H9 (cell line): Measurements from ENCODE around the gene TRAF3IP1. TPM values are rescaled to one million over a fixed set of nuclear protein-coding genes. Genes with fewer than 3 reads are reported as not detected.

Experiments used
- DNase-seq: peaks from one replicate; pipeline ENCODE4 v3.0.0-alpha.2; 2017
- H2AFZ ChIP-seq: one replicate; pipeline ENCODE4 v1.6.1; 2013; ENCODE audit warnings: mild to moderate bottlenecking, low read length, control low read depth, moderate library complexity
- H2AK5ac ChIP-seq: 2 replicates; pipeline ENCODE4 v1.6.1; 2013; ENCODE audit warnings: low read length, control low read depth, mixed read lengths; ENCODE audit not compliant: insufficient read length
- H2BK120ac ChIP-seq: one replicate; pipeline ENCODE4 v1.6.1; 2013; ENCODE audit warnings: low read depth, mild to moderate bottlenecking, low read length, control low read depth, inconsistent platforms; ENCODE audit not compliant: poor library complexity, severe bottlenecking
- H2BK12ac ChIP-seq: 2 replicates; pipeline ENCODE4 v1.6.1; 2013; ENCODE audit warnings: low read length, control low read depth, mixed read lengths, low read depth; ENCODE audit not compliant: insufficient read length
- H2BK15ac ChIP-seq: 2 replicates; pipeline ENCODE4 v1.6.1; 2013; ENCODE audit warnings: low read depth, low read length, control low read depth
- H2BK20ac ChIP-seq: one replicate; pipeline ENCODE4 v1.6.1; 2013; ENCODE audit warnings: low read depth, mild to moderate bottlenecking, low read length, control low read depth, inconsistent platforms; ENCODE audit not compliant: poor library complexity, severe bottlenecking
- H2BK5ac ChIP-seq: 2 replicates; pipeline ENCODE4 v1.6.1; 2013; ENCODE audit warnings: low read length, control low read depth, mixed read lengths; ENCODE audit not compliant: insufficient read length
- H3K14ac ChIP-seq: 2 replicates; pipeline ENCODE4 v1.6.1; 2013; ENCODE audit warnings: low read length, control low read depth; ENCODE audit not compliant: insufficient read depth
- H3K18ac ChIP-seq: 2 replicates; pipeline ENCODE4 v1.6.1; 2013; ENCODE audit warnings: low read depth, mild to moderate bottlenecking, mixed read lengths, low read length, control low read depth; ENCODE audit not compliant: insufficient read length
- H3K23ac ChIP-seq: 2 replicates; pipeline ENCODE4 v1.6.1; 2013; ENCODE audit warnings: low read length, control low read depth, mixed read lengths, low read depth; ENCODE audit not compliant: insufficient read length
- H3K23me2 ChIP-seq: 2 replicates; pipeline ENCODE4 v1.6.1; 2013; ENCODE audit warnings: low read depth, mild to moderate bottlenecking, mixed read lengths, low read length, control low read depth; ENCODE audit not compliant: insufficient read length, poor library complexity, severe bottlenecking
- H3K27ac ChIP-seq: 2 replicates; pipeline ENCODE4 v1.5.1; 2013; ENCODE audit warnings: low read length, control low read depth, mixed read lengths, low read depth; ENCODE audit not compliant: insufficient read length
- H3K27me3 ChIP-seq: 2 replicates; pipeline ENCODE4 v1.6.1; 2013; ENCODE audit warnings: low read length, control low read depth, inconsistent platforms; ENCODE audit not compliant: insufficient read depth
- H3K4ac ChIP-seq: 2 replicates; pipeline ENCODE4 v1.6.1; 2013; ENCODE audit warnings: low read depth, mild to moderate bottlenecking, control low read depth, inconsistent platforms, low read length, moderate library complexity
- H3K4me1 ChIP-seq: 2 replicates; pipeline ENCODE4 v1.6.1; 2013; ENCODE audit warnings: low read length, control low read depth, inconsistent platforms; ENCODE audit not compliant: insufficient read depth
- H3K4me2 ChIP-seq: 2 replicates; pipeline ENCODE4 v1.6.1; 2013; ENCODE audit warnings: low read length, control low read depth, mixed read lengths; ENCODE audit not compliant: insufficient read length, insufficient read depth
- H3K56ac ChIP-seq: 2 replicates; pipeline ENCODE4 v1.6.1; 2013; ENCODE audit warnings: low read depth, mild to moderate bottlenecking, mixed read lengths, low read length, control low read depth; ENCODE audit not compliant: insufficient read length
- H3K79me1 ChIP-seq: 2 replicates; pipeline ENCODE4 v1.6.1; 2013; ENCODE audit warnings: low read depth, mild to moderate bottlenecking, moderate library complexity, low read length, control low read depth, inconsistent platforms; ENCODE audit not compliant: insufficient read depth, poor library complexity, severe bottlenecking
- H3K79me2 ChIP-seq: 2 replicates; pipeline ENCODE4 v1.6.1; 2013; ENCODE audit warnings: low read length, control low read depth, inconsistent platforms; ENCODE audit not compliant: insufficient read depth
- H3K9ac ChIP-seq: 2 replicates; pipeline ENCODE4 v1.6.1; 2013; ENCODE audit warnings: low read length, control low read depth, mixed read lengths; ENCODE audit not compliant: insufficient read length; ENCODE audit errors: extremely low read depth
- H3K9me3 ChIP-seq: one replicate; pipeline ENCODE4 v1.6.1; 2013; ENCODE audit warnings: low read depth, low read length, inconsistent platforms; ENCODE audit not compliant: control insufficient read depth
- H3T11ph ChIP-seq: one replicate; pipeline ENCODE4 v1.6.1; 2013; ENCODE audit warnings: mild to moderate bottlenecking, low read length, control low read depth, inconsistent platforms
- H4K20me1 ChIP-seq: one replicate; pipeline ENCODE4 v1.6.1; 2013; ENCODE audit not compliant: control insufficient read depth, insufficient read length, insufficient read depth
- H4K5ac ChIP-seq: 2 replicates; pipeline ENCODE4 v1.6.1; 2013; ENCODE audit warnings: low read depth, mild to moderate bottlenecking, mixed read lengths, low read length, control low read depth; ENCODE audit not compliant: insufficient read length
- H4K8ac ChIP-seq: replicated peaks from 2 replicates; pipeline ENCODE4 v1.6.1; 2013; ENCODE audit warnings: low read length, control low read depth, mixed read lengths, low read depth; ENCODE audit not compliant: insufficient read length
- H4K91ac ChIP-seq: 2 replicates; pipeline ENCODE4 v1.6.1; 2013; ENCODE audit warnings: low read depth, mild to moderate bottlenecking, moderate library complexity, mixed read lengths, low read length, control low read depth; ENCODE audit not compliant: insufficient read length
- H3K27ac Mint-ChIP-seq, 3 experiments: 2 replicates in 2 of 3; 3 replicates in 1 of 3; pipeline ENCODE4 v1.8.0; 2020 to 2021; ENCODE audit warnings: mixed read lengths in 3 of 3, mild to moderate bottlenecking in 1 of 3, moderate library complexity in 1 of 3
- H3K27me3 Mint-ChIP-seq: 2 replicates; pipeline ENCODE4 v1.8.0; 2021; ENCODE audit warnings: low read depth, mild to moderate bottlenecking, moderate library complexity, mixed read lengths
- H3K36me3 Mint-ChIP-seq, 3 experiments: 2 replicates in 2 of 3; 3 replicates in 1 of 3; pipeline ENCODE4 v1.8.0; 2020 to 2021; ENCODE audit warnings: low read depth in 3 of 3, mixed read lengths in 3 of 3; ENCODE audit not compliant: insufficient read depth in 1 of 3
- H3K4me1 Mint-ChIP-seq, 2 experiments: 2 replicates each; pipeline ENCODE4 v1.8.0; 2020; ENCODE audit warnings: mixed read lengths in 2 of 2
- H3K4me3 Mint-ChIP-seq, 2 experiments: 2 replicates in 1 of 2; 3 replicates in 1 of 2; pipeline ENCODE4 v1.8.0; 2020 to 2021; ENCODE audit warnings: mild to moderate bottlenecking in 2 of 2, mixed read lengths in 2 of 2, moderate library complexity in 1 of 2
- H3K9me3 Mint-ChIP-seq, 2 experiments: 2 replicates in 1 of 2; 3 replicates in 1 of 2; pipeline ENCODE4 v1.8.0; 2020; ENCODE audit warnings: mild to moderate bottlenecking in 2 of 2, mixed read lengths in 2 of 2, moderate library complexity in 1 of 2
- CTCF ChIP-seq: fragments of 200-600 bp; sonication (generic); conservative IDR thresholded peaks from 3 replicates; pipeline ENCODE4 v1.8.0; 2021; ENCODE audit warnings: antibody characterized with exemption, mild to moderate bottlenecking
- WGBS: extraction: QIAGEN DNeasy Blood & Tissue Kit; methylation state at CpG from one replicate; pipeline ENCODE4 v1.1.7; 2013; ENCODE audit warnings: missing lambda C conversion rate, low lambda C conversion rate, mixed read lengths; ENCODE audit not compliant: insufficient read length; ENCODE audit errors: extremely low coverage; 5-methylcytosine and 5-hydroxymethylcytosine counted together
- total RNA-seq: library from RNA; stranded (reverse); gene quantifications from 2 replicates; pipeline ENCODE4 v1.2.1, GENCODE V29; 2021

TRAF3IP1 gene
- total RNA-seq, 1 experiment from 2014 or later: 16.4 TPM

GRCh38 chr2:238430781-238431180, 110.5 kb downstream of the TRAF3IP1 start:
- Histone ChIP-seq H2AFZ (no peak overlapping the region), H4K20me1 (no peaks in the 10 kb centered on the region), H2BK5ac (no peak overlapping the region), H3K18ac (no peak overlapping the region), H3K4ac (no peak overlapping the region), H3K9ac (no peak overlapping the region), H3K4me2 (no peak overlapping the region), H3K56ac (no peak overlapping the region), H3K9me3 (no peaks in the 10 kb centered on the region), H3K27ac (no peak overlapping the region), H3K79me2 (peaks cover 33% of the 10 kb centered on the region; the same call in 1 of the 2 replicates), H3K27me3 (no peaks in the 10 kb centered on the region), H3T11ph (no peak overlapping the region), H3K79me1 (peaks cover 10% of the 10 kb centered on the region), H2BK15ac (no peak overlapping the region), H4K5ac (no peak overlapping the region), H2BK20ac (no peak overlapping the region), H3K4me1 (no peaks in the 10 kb centered on the region), H3K23ac (no peak overlapping the region), H4K91ac (no peak overlapping the region), H3K23me2 (peaks cover 7% of the 10 kb centered on the region), H2BK120ac (no peak overlapping the region), H2BK12ac (no peak overlapping the region), H3K14ac (no peak overlapping the region), H4K8ac (no peak overlapping the region), H2AK5ac (no peak overlapping the region)
- DNase-seq: no peak
- no peaks in the 10 kb centered on the region for H3K27me3 Mint-ChIP-seq
- H3K4me1 Mint-ChIP-seq: peaks cover 14 to 17% of the 10 kb centered on the region in 2 experiments
- H3K36me3 Mint-ChIP-seq: peaks cover 38 to 56% (median 41%) of the 10 kb centered on the region in 3 experiments
- no CpG with 5 or more reads among the region's 6 CpGs for WGBS
- H3K27ac Mint-ChIP-seq: no peak overlapping the region
- peaks cover 0 to 8% of the 10 kb centered on the region in 2 experiments; a peak in 2 of 5 replicates for H3K9me3 Mint-ChIP-seq
- TF ChIP-seq CTCF: no peak
- H3K4me3 Mint-ChIP-seq: no peak overlapping the region
